Neuron (in vitro differentiated cells): ENCODE data around the gene ZCCHC14.

ENCODE experiments used
- H2AFZ ChIP-seq: one replicate; pipeline ENCODE4 v1.6.1; 2013; ENCODE audit warnings: low read depth, mild to moderate bottlenecking, inconsistent platforms, low read length, moderate library complexity
- H3K27me3 ChIP-seq: one replicate; pipeline ENCODE4 v1.6.1; 2013; ENCODE audit warnings: low read length; ENCODE audit not compliant: insufficient read depth
- H3K36me3 ChIP-seq: one replicate; pipeline ENCODE4 v1.6.1; 2013; ENCODE audit warnings: low read length; ENCODE audit not compliant: insufficient read depth
- H3K4me1 ChIP-seq: one replicate; pipeline ENCODE4 v1.6.1; 2013; ENCODE audit warnings: low read length; ENCODE audit not compliant: insufficient read depth
- H3K4me3 ChIP-seq: 2 replicates; pipeline ENCODE4 v1.5.1; 2013; ENCODE audit warnings: mild to moderate bottlenecking, low read length, moderate library complexity
- H3K9me3 ChIP-seq: one replicate; pipeline ENCODE4 v1.6.1; 2013; ENCODE audit warnings: low read length

Gene ZCCHC14

GRCh38 chr16:87415441-87415840 lies 77.4 kb downstream of the ZCCHC14 start:
- H3K27me3 ChIP-seq = no peaks in the 10 kb centered on the region
- H3K4me3 ChIP-seq = no peak overlapping the region
- H3K36me3 ChIP-seq = peaks cover 70% of the 10 kb centered on the region
- no peaks in the 10 kb centered on the region for H3K9me3 ChIP-seq
- no peaks in the 10 kb centered on the region for H3K4me1 ChIP-seq
- H2AFZ ChIP-seq = no peak overlapping the region

GRCh38 chr16:87414251-87414680 lies 78.6 kb downstream of the ZCCHC14 start:
- Histone ChIP-seq H3K4me1 (no peaks in the 10 kb centered on the region), H3K27me3 (no peaks in the 10 kb centered on the region), H3K4me3 (no peak overlapping the region), H3K36me3 (peaks cover 68% of the 10 kb centered on the region), H2AFZ (no peak overlapping the region), H3K9me3 (no peaks in the 10 kb centered on the region)

- Histone ChIP-seq H3K27me3 (no peaks in the 10 kb centered on the region), H3K4me3 (no peak overlapping the region), H2AFZ (no peak overlapping the region), H3K9me3 (no peaks in the 10 kb centered on the region), H3K4me1 (no peaks in the 10 kb centered on the region), H3K36me3 (peaks cover 67% of the 10 kb centered on the region)
Measured at GRCh38 chr16:87412996-87413421, 79.8 kb downstream of the ZCCHC14 start.

GRCh38 chr16:87412371-87412995 lies 80.3 kb downstream of the ZCCHC14 start:
- Histone ChIP-seq H2AFZ (no peak overlapping the region), H3K9me3 (no peaks in the 10 kb centered on the region), H3K36me3 (peaks cover 68% of the 10 kb centered on the region), H3K4me1 (no peaks in the 10 kb centered on the region), H3K4me3 (no peak overlapping the region), H3K27me3 (no peaks in the 10 kb centered on the region)

- Histone ChIP-seq H3K9me3 (no peaks in the 10 kb centered on the region), H3K36me3 (peaks cover 68% of the 10 kb centered on the region), H3K4me1 (no peaks in the 10 kb centered on the region), H3K27me3 (no peaks in the 10 kb centered on the region), H2AFZ (no peak overlapping the region), H3K4me3 (no peak overlapping the region)
Measured at GRCh38 chr16:87411375-87412271, 81.2 kb downstream of the ZCCHC14 start.

- no peaks in the 10 kb centered on the region for H3K9me3 ChIP-seq
- no peaks in the 10 kb centered on the region for H3K4me1 ChIP-seq
- no peak overlapping the region for H2AFZ ChIP-seq
- no peaks in the 10 kb centered on the region for H3K27me3 ChIP-seq
- no peak overlapping the region for H3K4me3 ChIP-seq
- peaks cover 72% of the 10 kb centered on the region for H3K36me3 ChIP-seq
Measured at GRCh38 chr16:87410968-87411367, 81.9 kb downstream of the ZCCHC14 start.

GRCh38 chr16:87410530-87410929 lies 82.3 kb downstream of the ZCCHC14 start:
- Histone ChIP-seq H3K9me3 (no peaks in the 10 kb centered on the region), H2AFZ (no peak overlapping the region), H3K27me3 (no peaks in the 10 kb centered on the region), H3K36me3 (peaks cover 75% of the 10 kb centered on the region), H3K4me1 (no peaks in the 10 kb centered on the region), H3K4me3 (no peak overlapping the region)

GRCh38 chr16:87409781-87410180 lies 83.0 kb downstream of the ZCCHC14 start:
- Histone ChIP-seq H3K4me1 (no peaks in the 10 kb centered on the region), H3K4me3 (no peak overlapping the region), H3K36me3 (peaks cover 77% of the 10 kb centered on the region), H2AFZ (no peak overlapping the region), H3K9me3 (no peaks in the 10 kb centered on the region), H3K27me3 (no peaks in the 10 kb centered on the region)

- no peaks in the 10 kb centered on the region for H3K9me3 ChIP-seq
- no peaks in the 10 kb centered on the region for H3K27me3 ChIP-seq
- no peak overlapping the region for H2AFZ ChIP-seq
- no peaks in the 10 kb centered on the region for H3K4me1 ChIP-seq
- H3K4me3 ChIP-seq = no peak overlapping the region
- peaks cover 78% of the 10 kb centered on the region for H3K36me3 ChIP-seq
Measured at GRCh38 chr16:87409153-87409552, 83.7 kb downstream of the ZCCHC14 start.

- Histone ChIP-seq H3K4me1 (no peaks in the 10 kb centered on the region), H3K27me3 (no peaks in the 10 kb centered on the region), H3K4me3 (no peak overlapping the region), H3K36me3 (peaks cover 74% of the 10 kb centered on the region), H2AFZ (no peak overlapping the region), H3K9me3 (no peaks in the 10 kb centered on the region)
Measured at GRCh38 chr16:87407511-87408112, 85.2 kb downstream of the ZCCHC14 start.

- Histone ChIP-seq H3K9me3 (no peaks in the 10 kb centered on the region), H3K4me1 (no peaks in the 10 kb centered on the region), H3K4me3 (no peak overlapping the region), H3K27me3 (no peaks in the 10 kb centered on the region), H2AFZ (no peak overlapping the region), H3K36me3 (peaks cover 68% of the 10 kb centered on the region)
Measured at GRCh38 chr16:87406495-87407088, 86.2 kb downstream of the ZCCHC14 start.

GRCh38 chr16:87404764-87405625 lies 87.8 kb downstream of the ZCCHC14 start:
- Histone ChIP-seq H3K4me3 (no peak overlapping the region), H3K27me3 (no peaks in the 10 kb centered on the region), H2AFZ (no peak overlapping the region), H3K9me3 (no peaks in the 10 kb centered on the region), H3K4me1 (no peaks in the 10 kb centered on the region), H3K36me3 (peaks cover 62% of the 10 kb centered on the region)
